ENCODE data around the gene KIAA1217.

DNA sequence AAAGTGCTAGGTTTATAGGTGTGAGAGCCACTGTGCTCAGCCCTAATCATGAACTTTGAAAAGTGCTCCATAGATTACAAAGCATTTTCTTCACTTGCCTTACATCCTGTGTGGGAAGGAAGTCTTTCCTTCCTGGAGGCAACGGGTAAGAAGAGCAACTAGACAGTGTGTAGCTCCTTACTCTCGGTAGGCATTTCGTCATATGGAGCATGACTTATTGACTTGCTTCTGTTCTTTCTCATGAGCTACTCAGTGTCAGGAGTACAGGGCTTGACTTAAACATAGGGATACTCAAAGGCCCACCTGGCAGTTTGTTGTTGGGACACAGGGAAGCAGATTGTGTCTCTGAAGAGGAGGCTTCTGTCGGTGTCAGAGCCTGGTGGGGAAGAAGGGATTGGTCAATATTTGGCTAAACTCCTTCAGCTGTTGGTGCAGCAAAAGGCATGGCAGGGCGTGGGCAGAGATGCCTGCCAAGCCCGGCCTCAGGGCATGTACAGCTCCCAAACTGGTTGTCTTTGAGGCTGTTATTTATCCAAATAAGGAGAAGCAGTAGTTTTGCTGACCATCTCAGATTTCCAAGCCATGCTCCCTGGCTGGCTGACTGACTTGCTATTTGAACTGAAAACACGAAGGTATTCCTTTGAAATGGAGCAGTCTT, 248.9 kb downstream of the KIAA1217 start:
- TF ChIP-seq MAZ (IDR thresholded peaks at IDR 0.05; ENCODE audit: borderline replicate concordance, low read depth, low read length) (no peak), CBX2 (IDR thresholded peaks at IDR 0.05; ENCODE audit: borderline replicate concordance, low read depth) (no peak), JUNB (IDR thresholded peaks at IDR 0.05) (no peak), EP300 (IDR thresholded peaks at IDR 0.05) (no peak), POLR2A (IDR thresholded peaks at IDR 0.05; ENCODE audit: low read length) (no peak), MYC (IDR thresholded peaks at IDR 0.05; ENCODE audit: borderline replicate concordance, low read length) (no peak), RCOR1 (IDR thresholded peaks at IDR 0.05; ENCODE audit: low read depth, low read length) (no peak)
- TF ChIP-seq, protein P1, sequence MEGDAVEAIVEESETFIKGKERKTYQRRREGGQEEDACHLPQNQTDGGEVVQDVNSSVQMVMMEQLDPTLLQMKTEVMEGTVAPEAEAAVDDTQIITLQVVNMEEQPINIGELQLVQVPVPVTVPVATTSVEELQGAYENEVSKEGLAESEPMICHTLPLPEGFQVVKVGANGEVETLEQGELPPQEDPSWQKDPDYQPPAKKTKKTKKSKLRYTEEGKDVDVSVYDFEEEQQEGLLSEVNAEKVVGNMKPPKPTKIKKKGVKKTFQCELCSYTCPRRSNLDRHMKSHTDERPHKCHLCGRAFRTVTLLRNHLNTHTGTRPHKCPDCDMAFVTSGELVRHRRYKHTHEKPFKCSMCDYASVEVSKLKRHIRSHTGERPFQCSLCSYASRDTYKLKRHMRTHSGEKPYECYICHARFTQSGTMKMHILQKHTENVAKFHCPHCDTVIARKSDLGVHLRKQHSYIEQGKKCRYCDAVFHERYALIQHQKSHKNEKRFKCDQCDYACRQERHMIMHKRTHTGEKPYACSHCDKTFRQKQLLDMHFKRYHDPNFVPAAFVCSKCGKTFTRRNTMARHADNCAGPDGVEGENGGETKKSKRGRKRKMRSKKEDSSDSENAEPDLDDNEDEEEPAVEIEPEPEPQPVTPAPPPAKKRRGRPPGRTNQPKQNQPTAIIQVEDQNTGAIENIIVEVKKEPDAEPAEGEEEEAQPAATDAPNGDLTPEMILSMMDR (IDR thresholded peaks at IDR 0.05): no peak
